ENCODE results near the gene SETMAR.
A peak's percentile ranks its signal among the peaks of the same experiment; 100 is the strongest.
"Not testable (repeated sequence)": the region's sequence is repeated elsewhere in the genome, so short reads cannot be mapped to it uniquely, and the experiment has no call there.

SETMAR gene

GRCh38 chr3:4303187-4304123, at the start of gene SETMAR:
SETMAR (plus strand) TSS chr3:4303369; CDS start chr3:4303371, 2 bp downstream.
- DNase-seq (ENCODE audit: insufficient read length, low spot score), result peak; percentile 80
- peak; percentile 28 for TF ChIP-seq POLR2A (IDR thresholded peaks at IDR 0.05; ENCODE audit: low read depth, low read length)
- peak; percentile 50 for FAIRE-seq

- no peak for FAIRE-seq
- TF ChIP-seq POLR2A (IDR thresholded peaks at IDR 0.05; ENCODE audit: low read depth, low read length), result no peak
- no peak for DNase-seq (ENCODE audit: insufficient read length, low spot score)
Observed at GRCh38 chr3:4261406-4261805, 41.8 kb upstream of the SETMAR start.

- no peak for TF ChIP-seq POLR2A (IDR thresholded peaks at IDR 0.05; ENCODE audit: low read depth, low read length)
- FAIRE-seq (no peak), DNase-seq (ENCODE audit: insufficient read length, low spot score) (no peak)
Observed at GRCh38 chr3:4264040-4264439, 39.1 kb upstream of the SETMAR start.

- DNase-seq (ENCODE audit: insufficient read length, low spot score) (no peak), FAIRE-seq (peak; percentile 15)
- no peak for TF ChIP-seq POLR2A (IDR thresholded peaks at IDR 0.05; ENCODE audit: low read depth, low read length)
Observed at GRCh38 chr3:4270720-4271119, 32.4 kb upstream of the SETMAR start.

- DNase-seq (ENCODE audit: insufficient read length, low spot score), result peak; percentile 18
- no peak for FAIRE-seq
- TF ChIP-seq POLR2A (IDR thresholded peaks at IDR 0.05; ENCODE audit: low read depth, low read length), result no peak
Observed at GRCh38 chr3:4271834-4272233, 31.3 kb upstream of the SETMAR start.

- no peak for FAIRE-seq
- no peak for TF ChIP-seq POLR2A (IDR thresholded peaks at IDR 0.05; ENCODE audit: low read depth, low read length)
- DNase-seq (ENCODE audit: insufficient read length, low spot score), result no peak
Observed at GRCh38 chr3:4279516-4280105, 23.6 kb upstream of the SETMAR start.

- no peak for TF ChIP-seq POLR2A (IDR thresholded peaks at IDR 0.05; ENCODE audit: low read depth, low read length)
- no peak for DNase-seq (ENCODE audit: insufficient read length, low spot score)
- FAIRE-seq, result no peak
Observed at GRCh38 chr3:4281991-4282390, 21.2 kb upstream of the SETMAR start.

- FAIRE-seq (no peak), DNase-seq (ENCODE audit: insufficient read length, low spot score) (no peak)
- no peak for TF ChIP-seq POLR2A (IDR thresholded peaks at IDR 0.05; ENCODE audit: low read depth, low read length)
Observed at GRCh38 chr3:4284865-4285264, 18.3 kb upstream of the SETMAR start.

- FAIRE-seq (no peak), DNase-seq (ENCODE audit: insufficient read length, low spot score) (no peak)
- TF ChIP-seq POLR2A (IDR thresholded peaks at IDR 0.05; ENCODE audit: low read depth, low read length), result no peak
Observed at GRCh38 chr3:4289044-4289443, 14.1 kb upstream of the SETMAR start.

- DNase-seq (ENCODE audit: insufficient read length, low spot score), result no peak
- FAIRE-seq, result peak; percentile 96
- TF ChIP-seq POLR2A (IDR thresholded peaks at IDR 0.05; ENCODE audit: low read depth, low read length), result no peak
Observed at GRCh38 chr3:4290272-4290893, 12.8 kb upstream of the SETMAR start.

GRCh38 chr3:4292301-4292700, 10.9 kb upstream of the SETMAR start:
- TF ChIP-seq POLR2A (IDR thresholded peaks at IDR 0.05; ENCODE audit: low read depth, low read length), result no peak
- DNase-seq (ENCODE audit: insufficient read length, low spot score) (no peak), FAIRE-seq (no peak)

- FAIRE-seq (no peak), DNase-seq (ENCODE audit: insufficient read length, low spot score) (no peak)
- TF ChIP-seq POLR2A (IDR thresholded peaks at IDR 0.05; ENCODE audit: low read depth, low read length), result no peak
Observed at GRCh38 chr3:4294616-4295327, 8.4 kb upstream of the SETMAR start.

- not testable (repeated sequence) for FAIRE-seq
Observed at GRCh38 chr3:4296454-4296853, 6.7 kb upstream of the SETMAR start.

GRCh38 chr3:4297486-4297885, 5.7 kb upstream of the SETMAR start:
- no peak for TF ChIP-seq POLR2A (IDR thresholded peaks at IDR 0.05; ENCODE audit: low read depth, low read length)
- no peak for FAIRE-seq
- DNase-seq (ENCODE audit: insufficient read length, low spot score), result no peak

More at GRCh38 chr3:4296454-4296853, 6.7 kb upstream of the SETMAR start:
- not testable (repeated sequence) for DNase-seq (ENCODE audit: insufficient read length, low spot score)
